Measurements from ENCODE around the gene TEP1. TPM values are rescaled to one million over a fixed set of nuclear protein-coding genes. Genes with fewer than 3 reads are reported as not detected.

TEP1 gene
- total RNA-seq, 1 donor, result 33.3 TPM

- no peaks in the 10 kb centered on the region for H3K4me1 ChIP-seq (ENCODE audit: insufficient read depth, low read length)
- TF ChIP-seq CTCF (IDR thresholded peaks at IDR 0.05; ENCODE audit: extremely low read depth, low read depth, low read length), result no peak
- no peak overlapping the region for H3K27ac ChIP-seq (ENCODE audit: low read depth, low read length)
- no peaks in the 10 kb centered on the region for H4K20me1 ChIP-seq (ENCODE audit: insufficient read depth, low read length)
- H3K36me3 ChIP-seq (ENCODE audit: insufficient read depth, low read length), result peaks cover 87% of the 10 kb centered on the region
- H3K4me3 ChIP-seq (ENCODE audit: insufficient read depth, low read length), result no peak overlapping the region
- DNase-seq (ENCODE audit: insufficient read length, low spot score, missing footprints), result no peak
- no peaks in the 10 kb centered on the region for H3K79me2 ChIP-seq (ENCODE audit: insufficient read depth, low read length)
- H3K9me3 ChIP-seq (ENCODE audit: low read depth, low read length), result no peaks in the 10 kb centered on the region
- H3K27me3 ChIP-seq (ENCODE audit: insufficient read depth, low read length), result no peaks in the 10 kb centered on the region
- no peak overlapping the region for H3K4me2 ChIP-seq (ENCODE audit: insufficient read depth, low read length)
- H2AFZ ChIP-seq (ENCODE audit: low read length), result no peak overlapping the region
These were observed 29.7 kb downstream of the TEP1 start for GRCh38 chr14:20383636-20384035.

GRCh38 chr14:20383032-20383431, 30.3 kb downstream of the TEP1 start:
- no peak for TF ChIP-seq CTCF (IDR thresholded peaks at IDR 0.05; ENCODE audit: extremely low read depth, low read depth, low read length)
- Histone ChIP-seq H3K79me2 (ENCODE audit: insufficient read depth, low read length) (no peaks in the 10 kb centered on the region), H3K36me3 (ENCODE audit: insufficient read depth, low read length) (peaks cover 87% of the 10 kb centered on the region), H3K4me1 (ENCODE audit: insufficient read depth, low read length) (no peaks in the 10 kb centered on the region), H4K20me1 (ENCODE audit: insufficient read depth, low read length) (no peaks in the 10 kb centered on the region), H3K4me3 (ENCODE audit: insufficient read depth, low read length) (no peak overlapping the region), H2AFZ (ENCODE audit: low read length) (no peak overlapping the region), H3K27me3 (ENCODE audit: insufficient read depth, low read length) (no peaks in the 10 kb centered on the region), H3K4me2 (ENCODE audit: insufficient read depth, low read length) (no peak overlapping the region), H3K9me3 (ENCODE audit: low read depth, low read length) (no peaks in the 10 kb centered on the region), H3K27ac (ENCODE audit: low read depth, low read length) (no peak overlapping the region)
- no peak for DNase-seq (ENCODE audit: insufficient read length, low spot score, missing footprints)

- H3K27ac ChIP-seq (ENCODE audit: low read depth, low read length), result no peak overlapping the region
- no peaks in the 10 kb centered on the region for H3K27me3 ChIP-seq (ENCODE audit: insufficient read depth, low read length)
- H2AFZ ChIP-seq (ENCODE audit: low read length), result no peak overlapping the region
- H3K9me3 ChIP-seq (ENCODE audit: low read depth, low read length), result no peaks in the 10 kb centered on the region
- H4K20me1 ChIP-seq (ENCODE audit: insufficient read depth, low read length), result no peaks in the 10 kb centered on the region
- DNase-seq (ENCODE audit: insufficient read length, low spot score, missing footprints), result no peak
- H3K4me2 ChIP-seq (ENCODE audit: insufficient read depth, low read length), result no peak overlapping the region
- H3K79me2 ChIP-seq (ENCODE audit: insufficient read depth, low read length), result no peaks in the 10 kb centered on the region
- peaks cover 86% of the 10 kb centered on the region for H3K36me3 ChIP-seq (ENCODE audit: insufficient read depth, low read length)
- no peak overlapping the region for H3K4me3 ChIP-seq (ENCODE audit: insufficient read depth, low read length)
- no peaks in the 10 kb centered on the region for H3K4me1 ChIP-seq (ENCODE audit: insufficient read depth, low read length)
- TF ChIP-seq CTCF (IDR thresholded peaks at IDR 0.05; ENCODE audit: extremely low read depth, low read depth, low read length), result no peak
These were observed 30.8 kb downstream of the TEP1 start for GRCh38 chr14:20382526-20382925.

DNA sequence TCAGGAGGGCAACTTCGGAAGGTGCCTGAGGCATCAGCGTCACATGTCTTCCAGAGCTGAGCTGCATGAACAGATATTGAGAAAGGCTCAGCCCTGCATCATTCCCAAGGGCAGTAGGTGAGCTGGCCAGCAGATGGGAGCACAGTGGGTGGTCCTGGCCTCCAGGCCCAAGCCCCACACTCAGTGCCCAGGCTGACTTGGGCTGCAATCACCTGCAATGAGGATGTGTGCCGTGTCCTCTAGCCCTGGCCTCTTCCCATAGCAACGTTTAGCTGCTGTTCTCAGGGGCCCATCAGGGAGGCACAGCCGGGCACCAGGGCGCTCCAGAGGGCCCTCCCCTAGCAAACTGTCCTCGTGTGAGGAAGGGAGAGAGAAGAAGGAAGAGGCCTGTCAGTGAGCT, 32.0 kb downstream of the TEP1 start:
- TF ChIP-seq CTCF (IDR thresholded peaks at IDR 0.05; ENCODE audit: extremely low read depth, low read depth, low read length), result no peak
- H3K27me3 ChIP-seq (ENCODE audit: insufficient read depth, low read length), result no peaks in the 10 kb centered on the region
- H2AFZ ChIP-seq (ENCODE audit: low read length), result no peak overlapping the region
- H3K4me2 ChIP-seq (ENCODE audit: insufficient read depth, low read length), result no peak overlapping the region
- H3K36me3 ChIP-seq (ENCODE audit: insufficient read depth, low read length), result peaks cover 85% of the 10 kb centered on the region
- H3K27ac ChIP-seq (ENCODE audit: low read depth, low read length), result no peak overlapping the region
- no peak for DNase-seq (ENCODE audit: insufficient read length, low spot score, missing footprints)
- H3K9me3 ChIP-seq (ENCODE audit: low read depth, low read length), result no peaks in the 10 kb centered on the region
- H3K4me3 ChIP-seq (ENCODE audit: insufficient read depth, low read length), result no peak overlapping the region
- H3K4me1 ChIP-seq (ENCODE audit: insufficient read depth, low read length), result no peaks in the 10 kb centered on the region
- no peaks in the 10 kb centered on the region for H4K20me1 ChIP-seq (ENCODE audit: insufficient read depth, low read length)
- no peaks in the 10 kb centered on the region for H3K79me2 ChIP-seq (ENCODE audit: insufficient read depth, low read length)

Measured in osteoblast (primary cell).